Ishikawa (cell line): ENCODE results near the gene GAS7.

Source experiments
- CEBPB ChIP-seq: IDR thresholded peaks from 2 replicates; pipeline ENCODE4 v1.6.1; 2012
- CREB1 ChIP-seq: IDR thresholded peaks from 2 replicates; pipeline ENCODE4 v1.6.1; 2012; ENCODE audit warnings: low read depth
- EGR1 ChIP-seq: IDR thresholded peaks from 2 replicates; pipeline ENCODE4 v1.6.1; 2012
- EP300 ChIP-seq: IDR thresholded peaks from 2 replicates; pipeline ENCODE4 v1.6.1; 2012; ENCODE audit warnings: borderline replicate concordance
- FOXM1 ChIP-seq: IDR thresholded peaks from 2 replicates; pipeline ENCODE4 v1.6.1; 2012; ENCODE audit warnings: low read depth, borderline replicate concordance
- NFIC ChIP-seq: IDR thresholded peaks from 2 replicates; pipeline ENCODE4 v1.6.1; 2012
- RAD21 ChIP-seq: IDR thresholded peaks from 2 replicates; pipeline ENCODE4 v1.6.1; 2012; ENCODE audit warnings: low read depth
- TAF1 ChIP-seq: IDR thresholded peaks from 2 replicates; pipeline ENCODE4 v1.6.1; 2012; ENCODE audit warnings: low read depth, mild to moderate bottlenecking
- TCF12 ChIP-seq: IDR thresholded peaks from 2 replicates; pipeline ENCODE4 v1.6.1; 2012; ENCODE audit warnings: low read depth
- TEAD4 ChIP-seq: IDR thresholded peaks from 2 replicates; pipeline ENCODE4 v1.6.1; 2012
- YY1 ChIP-seq: IDR thresholded peaks from 2 replicates; pipeline ENCODE4 v1.6.1; 2012; ENCODE audit warnings: low read depth
- ZBTB7A ChIP-seq: IDR thresholded peaks from 2 replicates; pipeline ENCODE4 v1.6.1; 2012; ENCODE audit warnings: low read depth
- TF ChIP-seq, protein P1 (sequence below): IDR thresholded peaks from 2 replicates; pipeline ENCODE4 v1.6.1; 2012
- TF ChIP-seq, protein P2 (sequence below): IDR thresholded peaks from 2 replicates; pipeline ENCODE4 v1.6.1; 2012; ENCODE audit warnings: low read depth, mild to moderate bottlenecking
- TF ChIP-seq, protein P3 (sequence below): IDR thresholded peaks from 2 replicates; pipeline ENCODE4 v1.6.1; 2012

The GAS7 gene

DNA sequence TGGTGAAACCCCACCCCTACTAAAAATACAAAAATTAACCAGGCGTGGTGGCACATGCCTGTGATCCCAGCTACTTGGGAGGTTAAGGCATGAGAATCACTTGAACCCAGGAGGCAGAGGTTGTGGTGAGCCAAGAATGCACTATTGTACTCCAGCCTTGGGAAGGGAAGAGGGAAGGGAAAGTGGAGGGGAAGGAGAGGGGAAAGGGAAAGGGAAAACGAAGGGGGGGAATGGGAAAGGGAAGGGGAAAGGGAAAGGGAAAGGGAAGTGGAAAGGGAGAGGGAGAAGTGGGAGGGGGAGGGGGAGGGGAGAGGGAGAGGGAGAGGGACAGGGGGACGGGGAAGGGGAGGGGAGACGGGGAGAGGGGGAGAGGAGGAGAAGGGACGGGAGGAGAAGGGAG lies 122.5 kb downstream of the GAS7 start:
- TF ChIP-seq TEAD4 = no peak

DNA sequence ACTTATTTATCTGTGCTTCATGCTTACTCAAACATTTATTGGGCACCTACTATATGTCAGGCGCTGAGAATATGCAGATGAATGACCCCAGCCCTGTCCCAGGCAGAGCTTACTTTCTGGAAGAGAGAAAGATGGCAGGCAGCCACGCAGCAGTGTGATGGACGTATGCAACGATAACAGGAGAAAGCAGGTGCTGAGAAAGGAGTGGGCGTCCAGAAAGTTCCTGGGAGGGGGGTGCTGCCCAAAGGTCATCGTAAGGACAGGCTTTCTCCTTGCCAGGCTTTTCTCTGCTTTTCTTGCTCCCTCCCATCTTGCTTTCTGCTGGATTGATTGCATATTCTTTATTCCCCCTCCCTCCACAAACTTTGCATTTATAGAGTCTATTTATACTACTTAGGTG lies 124.5 kb downstream of the GAS7 start:
- TF ChIP-seq TCF12 = no peak
- TF ChIP-seq, protein P1, sequence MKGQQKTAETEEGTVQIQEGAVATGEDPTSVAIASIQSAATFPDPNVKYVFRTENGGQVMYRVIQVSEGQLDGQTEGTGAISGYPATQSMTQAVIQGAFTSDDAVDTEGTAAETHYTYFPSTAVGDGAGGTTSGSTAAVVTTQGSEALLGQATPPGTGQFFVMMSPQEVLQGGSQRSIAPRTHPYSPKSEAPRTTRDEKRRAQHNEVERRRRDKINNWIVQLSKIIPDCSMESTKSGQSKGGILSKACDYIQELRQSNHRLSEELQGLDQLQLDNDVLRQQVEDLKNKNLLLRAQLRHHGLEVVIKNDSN = no peak

DNA sequence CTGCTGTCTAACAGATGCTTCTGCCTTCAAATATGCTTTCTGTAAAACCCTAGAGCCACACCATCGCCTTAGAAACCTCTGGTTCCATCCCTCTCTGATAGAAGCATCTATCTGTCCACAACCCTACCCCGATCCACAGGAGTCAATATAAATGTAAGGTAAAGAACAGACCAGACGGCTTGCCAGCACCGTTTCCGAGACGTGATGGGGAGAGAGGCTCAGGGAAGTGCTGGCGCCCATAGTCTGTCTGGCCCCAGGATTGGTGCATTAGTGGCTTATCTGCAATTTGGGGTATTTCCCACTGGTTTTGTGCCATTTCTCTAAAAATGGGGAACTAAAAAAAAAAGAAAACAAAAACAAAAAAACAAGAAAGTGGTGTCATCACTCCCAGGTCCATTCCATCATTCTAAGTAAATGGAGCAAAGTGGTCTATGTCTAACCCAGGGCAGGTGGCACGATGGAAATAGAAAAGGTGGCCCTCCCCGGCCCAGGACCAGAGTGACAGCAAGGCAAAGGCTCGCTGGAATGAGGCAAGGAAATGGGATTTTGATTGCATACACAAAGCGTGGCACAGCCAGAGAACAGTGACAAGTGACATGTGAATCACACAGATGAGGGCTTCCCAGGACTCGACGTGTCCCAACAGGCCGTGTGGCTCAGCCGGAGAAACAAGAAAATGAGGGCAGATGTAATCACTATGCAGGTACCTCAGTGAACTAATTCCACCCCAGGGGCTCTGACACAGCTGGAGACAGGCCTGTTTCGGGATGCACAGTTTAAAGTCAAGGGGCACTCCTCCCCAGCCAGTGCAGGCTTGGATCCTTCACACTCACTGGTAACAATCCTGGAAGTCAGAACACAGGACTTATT lies 125.6 kb downstream of the GAS7 start:
- TF ChIP-seq ZBTB7A (no peak), EGR1 (no peak), FOXM1 (no peak), TEAD4 (no peak), TCF12 (no peak), RAD21 (no peak), YY1 (no peak)
- TF ChIP-seq, protein P2, sequence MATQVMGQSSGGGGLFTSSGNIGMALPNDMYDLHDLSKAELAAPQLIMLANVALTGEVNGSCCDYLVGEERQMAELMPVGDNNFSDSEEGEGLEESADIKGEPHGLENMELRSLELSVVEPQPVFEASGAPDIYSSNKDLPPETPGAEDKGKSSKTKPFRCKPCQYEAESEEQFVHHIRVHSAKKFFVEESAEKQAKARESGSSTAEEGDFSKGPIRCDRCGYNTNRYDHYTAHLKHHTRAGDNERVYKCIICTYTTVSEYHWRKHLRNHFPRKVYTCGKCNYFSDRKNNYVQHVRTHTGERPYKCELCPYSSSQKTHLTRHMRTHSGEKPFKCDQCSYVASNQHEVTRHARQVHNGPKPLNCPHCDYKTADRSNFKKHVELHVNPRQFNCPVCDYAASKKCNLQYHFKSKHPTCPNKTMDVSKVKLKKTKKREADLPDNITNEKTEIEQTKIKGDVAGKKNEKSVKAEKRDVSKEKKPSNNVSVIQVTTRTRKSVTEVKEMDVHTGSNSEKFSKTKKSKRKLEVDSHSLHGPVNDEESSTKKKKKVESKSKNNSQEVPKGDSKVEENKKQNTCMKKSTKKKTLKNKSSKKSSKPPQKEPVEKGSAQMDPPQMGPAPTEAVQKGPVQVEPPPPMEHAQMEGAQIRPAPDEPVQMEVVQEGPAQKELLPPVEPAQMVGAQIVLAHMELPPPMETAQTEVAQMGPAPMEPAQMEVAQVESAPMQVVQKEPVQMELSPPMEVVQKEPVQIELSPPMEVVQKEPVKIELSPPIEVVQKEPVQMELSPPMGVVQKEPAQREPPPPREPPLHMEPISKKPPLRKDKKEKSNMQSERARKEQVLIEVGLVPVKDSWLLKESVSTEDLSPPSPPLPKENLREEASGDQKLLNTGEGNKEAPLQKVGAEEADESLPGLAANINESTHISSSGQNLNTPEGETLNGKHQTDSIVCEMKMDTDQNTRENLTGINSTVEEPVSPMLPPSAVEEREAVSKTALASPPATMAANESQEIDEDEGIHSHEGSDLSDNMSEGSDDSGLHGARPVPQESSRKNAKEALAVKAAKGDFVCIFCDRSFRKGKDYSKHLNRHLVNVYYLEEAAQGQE = no peak
- TF ChIP-seq, protein P3, sequence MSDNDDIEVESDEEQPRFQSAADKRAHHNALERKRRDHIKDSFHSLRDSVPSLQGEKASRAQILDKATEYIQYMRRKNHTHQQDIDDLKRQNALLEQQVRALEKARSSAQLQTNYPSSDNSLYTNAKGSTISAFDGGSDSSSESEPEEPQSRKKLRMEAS = no peak

DNA sequence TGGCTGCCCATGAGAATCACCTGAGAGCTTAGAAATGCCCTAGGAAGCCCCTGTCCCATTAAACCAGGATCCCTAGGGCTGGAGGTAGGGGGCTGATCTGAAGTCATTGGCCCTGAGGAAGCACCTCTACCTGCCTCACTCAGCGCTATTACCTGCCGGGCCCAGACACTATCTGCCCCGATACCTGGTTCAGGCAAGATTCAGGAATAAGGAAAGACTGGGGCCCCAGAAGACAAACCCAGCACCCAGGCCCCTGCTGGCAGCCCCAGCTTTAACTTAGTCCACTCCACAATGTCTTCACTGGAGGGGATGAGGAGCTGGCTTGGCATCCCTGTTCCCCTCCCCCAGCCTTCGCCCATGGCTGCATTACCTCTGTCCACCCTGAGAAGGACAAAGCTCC lies 126.3 kb downstream of the GAS7 start:
- TF ChIP-seq EGR1 = no peak
- TF ChIP-seq CEBPB = no peak
- TF ChIP-seq TAF1 = no peak
- TF ChIP-seq FOXM1 = no peak
- no peak for TF ChIP-seq ZBTB7A
- no peak for TF ChIP-seq TEAD4
- no peak for TF ChIP-seq NFIC
- TF ChIP-seq, protein P1 = no peak
- TF ChIP-seq CREB1 = no peak
- TF ChIP-seq, protein P2 = no peak
- TF ChIP-seq, protein P3 = no peak
- no peak for TF ChIP-seq TCF12
- TF ChIP-seq RAD21 = no peak
- TF ChIP-seq YY1 = no peak
- no peak for TF ChIP-seq EP300

DNA sequence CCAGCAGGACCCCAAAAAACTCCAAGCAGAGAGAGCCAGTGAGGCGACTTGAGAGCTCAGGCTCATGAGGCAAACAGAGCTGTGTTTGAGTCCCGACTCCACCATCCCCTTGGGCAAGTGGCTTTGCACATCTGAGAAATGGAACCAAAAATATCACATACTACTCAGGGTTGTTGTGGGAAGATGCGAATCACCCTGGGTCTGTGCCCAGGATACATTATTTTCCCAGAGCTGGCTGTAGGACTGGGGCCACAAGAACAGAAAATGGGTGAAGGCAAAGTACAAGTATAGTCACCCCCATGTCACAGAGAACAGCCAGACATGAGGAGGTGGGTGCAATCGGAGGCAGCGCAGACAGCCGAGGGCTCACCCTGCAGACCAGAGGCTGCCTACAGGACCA lies 127.3 kb downstream of the GAS7 start:
- TF ChIP-seq NFIC (no peak), CEBPB (no peak), TCF12 (no peak), CREB1 (no peak), EGR1 (no peak), TAF1 (no peak), FOXM1 (no peak)
- TF ChIP-seq, protein P2 = no peak
- TF ChIP-seq, protein P1 = no peak
